Kidney capillary endothelial cell (primary cell): ENCODE data around the gene SNAP25.

Experiments
- DNase-seq: peaks from one replicate; pipeline ENCODE4 v3.0.0-alpha.2; 2018; ENCODE audit warnings: low spot score

Gene SNAP25

DNA sequence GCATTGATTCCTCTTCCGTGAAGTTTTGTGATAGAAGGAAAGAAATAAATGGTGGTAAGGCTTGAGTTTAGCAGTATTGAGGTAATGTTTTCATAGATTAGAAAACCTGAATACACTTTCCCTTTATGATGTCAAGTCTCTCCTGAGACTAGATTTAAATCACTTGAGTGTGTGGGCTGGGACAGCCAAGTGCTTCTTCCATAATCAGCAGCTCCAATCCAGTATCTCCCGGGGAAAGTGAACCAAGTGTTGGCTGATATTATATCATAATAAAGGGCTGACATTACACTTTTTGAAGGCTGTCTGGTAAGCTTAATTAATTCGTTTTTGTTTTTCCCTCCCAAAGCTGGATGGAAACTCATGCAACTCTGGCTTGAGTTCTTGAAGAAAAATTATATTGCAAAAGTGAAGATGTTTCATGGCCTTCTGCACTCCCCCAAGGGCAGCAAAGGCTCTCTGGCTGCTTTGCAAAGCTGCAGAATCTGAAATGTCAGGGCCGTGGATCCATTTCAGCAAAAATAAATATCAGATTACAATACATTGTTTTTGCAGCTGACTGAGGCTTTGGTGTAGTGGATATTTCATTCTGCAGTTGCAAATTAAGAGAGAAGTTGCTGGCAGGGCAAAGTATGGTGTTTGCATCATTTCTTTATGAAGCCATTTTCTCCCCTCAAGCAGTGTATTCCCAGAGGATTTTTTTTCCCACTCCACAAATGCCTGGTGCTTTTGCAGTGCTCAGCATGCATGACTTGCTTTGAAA lies 114.2 kb downstream of the SNAP25 start:
- no peak for DNase-seq

DNA sequence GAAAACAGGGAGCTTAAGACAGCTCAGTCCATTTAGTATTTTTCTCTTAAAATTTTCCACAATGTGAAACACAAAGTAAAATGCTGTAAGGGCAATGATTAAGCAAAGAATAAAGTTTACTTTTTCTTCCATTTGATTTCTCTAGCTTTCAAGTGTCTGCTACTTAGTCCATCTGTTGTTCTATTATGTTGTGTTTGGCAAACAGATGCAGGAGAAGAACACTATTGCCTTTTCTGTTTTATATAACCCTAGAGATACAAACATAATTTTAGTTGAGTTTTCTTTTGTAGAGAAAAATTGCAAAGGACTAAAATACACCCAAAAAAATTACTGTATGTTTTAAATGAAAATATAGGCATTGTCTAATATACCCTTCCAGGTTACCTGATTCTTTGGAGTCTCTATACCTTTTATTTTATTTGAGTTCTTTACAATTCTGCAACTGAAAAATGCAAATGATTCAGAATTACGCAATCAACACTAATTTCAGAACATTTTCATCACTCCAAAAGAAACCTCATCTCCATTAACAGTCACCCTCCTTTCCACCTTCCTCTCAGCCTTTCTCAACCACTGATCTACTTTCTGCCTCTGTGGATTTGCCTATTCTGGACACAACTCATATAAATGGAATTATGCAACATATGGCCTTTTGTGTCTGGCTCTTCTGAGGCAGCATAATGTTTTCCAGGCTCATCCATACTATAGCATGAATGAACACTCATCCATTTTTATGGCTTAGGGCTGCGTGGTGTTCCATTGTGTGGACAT lies 118.5 kb downstream of the SNAP25 start:
- no peak for DNase-seq

DNA sequence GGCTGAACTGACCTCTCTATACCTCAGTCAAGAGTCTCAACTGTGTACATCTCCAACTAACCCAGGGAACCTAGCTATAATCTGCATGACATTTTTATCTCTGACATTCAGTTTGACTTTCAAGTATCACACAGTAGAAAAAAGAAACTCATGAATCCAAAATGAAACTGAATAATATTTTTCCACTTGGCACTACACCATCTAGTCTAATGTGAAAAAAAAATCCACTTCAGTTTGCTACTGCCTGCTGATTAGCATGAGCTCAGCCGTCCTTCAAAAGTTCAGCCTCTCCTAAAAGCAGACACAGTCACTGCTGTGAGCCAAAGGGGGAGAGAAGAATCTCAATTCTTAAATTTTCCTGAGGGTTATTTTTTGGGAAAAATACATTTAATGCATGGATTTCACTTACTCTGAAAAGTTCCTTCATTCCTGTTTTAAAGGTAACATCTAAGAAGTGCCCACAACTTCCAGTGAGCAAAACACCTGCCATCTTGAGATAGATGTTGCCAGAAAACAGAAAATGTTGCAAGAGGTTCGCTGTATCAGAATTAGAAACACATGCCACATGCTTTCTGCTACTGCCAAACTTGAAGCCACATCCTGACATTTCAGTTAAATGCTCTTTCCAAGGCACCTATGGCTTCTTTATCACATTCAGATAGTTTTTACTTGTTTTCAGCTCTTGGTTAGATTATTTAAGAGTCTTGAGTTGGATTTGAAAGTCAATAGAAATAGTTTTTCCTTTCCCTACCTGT lies 120.0 kb downstream of the SNAP25 start:
- no peak for DNase-seq

DNA sequence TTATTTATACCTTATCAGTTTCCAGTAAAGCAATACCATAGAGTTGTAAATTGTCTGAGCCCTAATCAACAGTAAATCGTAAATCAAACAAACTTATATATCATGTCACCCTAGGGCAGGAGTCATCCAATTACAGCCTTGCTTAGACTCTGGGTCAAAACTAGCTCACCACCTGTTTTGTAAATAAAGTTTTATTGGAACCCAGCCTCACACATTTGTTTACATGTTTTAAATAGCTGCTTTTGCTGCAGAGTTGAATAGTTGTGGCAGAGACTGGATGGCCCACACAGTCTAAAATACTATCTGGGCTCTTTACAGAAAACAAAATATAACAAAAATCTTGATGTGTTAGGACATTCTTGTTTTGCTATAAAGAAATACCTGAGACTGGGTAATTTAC lies 121.0 kb downstream of the SNAP25 start:
- DNase-seq, result no peak

DNA sequence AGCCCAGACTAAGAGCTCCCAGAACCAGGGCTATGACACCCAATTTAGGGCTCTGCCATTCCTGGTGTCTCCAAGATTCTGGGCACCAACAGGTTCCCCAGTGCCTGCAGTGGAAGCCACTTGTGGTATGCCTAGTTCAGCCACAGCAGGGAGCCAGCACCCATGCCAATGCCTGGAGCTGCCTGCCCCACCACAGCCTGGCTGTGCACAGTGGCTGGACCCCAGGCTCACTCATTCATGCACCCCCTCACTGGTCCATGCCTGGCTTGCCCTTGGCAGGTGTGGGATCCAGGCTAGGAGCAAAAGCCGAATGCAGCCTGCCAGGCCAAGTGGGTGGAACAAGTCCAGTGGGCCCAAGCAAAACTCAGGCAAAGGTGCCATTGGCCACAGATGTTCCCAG lies 123.5 kb downstream of the SNAP25 start:
- no peak for DNase-seq

DNA sequence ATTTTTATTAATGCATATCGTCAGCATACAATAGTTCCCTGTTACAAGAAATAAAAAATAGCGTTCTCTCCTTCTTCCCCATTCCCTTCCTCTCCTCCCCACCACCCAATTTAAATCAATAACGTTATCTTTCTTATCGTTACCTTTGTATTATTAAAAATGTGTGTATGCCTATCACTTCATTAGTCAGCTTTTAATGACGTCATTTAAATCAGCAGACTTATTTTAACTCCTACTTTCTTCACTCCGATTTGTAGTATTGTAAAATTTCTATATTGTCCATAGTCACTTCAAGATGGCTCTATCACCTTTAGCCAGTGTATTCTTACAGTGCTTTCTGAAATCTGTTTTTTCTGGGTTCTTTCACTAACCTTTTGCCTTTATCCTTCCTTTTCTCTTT lies 126.3 kb downstream of the SNAP25 start:
- no peak for DNase-seq

DNA sequence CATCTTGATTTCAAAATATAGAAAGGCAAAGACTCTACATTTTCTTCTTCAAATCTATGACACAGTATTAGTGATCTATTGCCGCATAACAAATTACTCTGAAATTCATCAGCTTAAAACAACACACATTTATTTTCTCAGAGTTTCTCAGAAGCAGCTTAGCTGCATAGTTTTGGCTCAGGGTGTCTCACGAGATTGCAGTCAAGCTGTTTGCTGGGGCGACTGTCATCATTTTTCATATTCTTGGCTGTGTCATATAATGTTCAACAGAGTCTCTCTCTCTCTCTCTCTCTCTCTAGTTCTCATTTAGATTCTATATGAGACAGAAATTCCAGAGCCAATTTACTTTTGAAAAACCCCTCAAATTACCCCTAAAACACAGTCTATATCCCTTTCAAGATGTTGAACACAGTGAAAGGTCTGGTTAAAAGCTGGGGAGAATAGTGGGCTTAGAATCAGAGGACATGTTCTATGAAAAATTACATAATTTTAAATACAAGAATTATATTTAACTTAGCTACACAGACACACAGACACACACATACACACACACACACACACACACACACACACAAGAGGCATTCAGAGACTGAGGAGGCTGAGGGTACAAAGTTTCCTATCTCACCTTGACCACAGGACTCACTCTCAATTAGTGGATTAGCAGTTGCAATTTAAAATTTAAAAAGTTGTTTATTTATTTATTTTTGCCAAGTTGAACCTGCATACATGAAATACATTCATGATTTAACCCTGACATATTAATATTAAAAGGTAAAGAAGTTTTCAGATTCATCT lies 128.7 kb downstream of the SNAP25 start:
- no peak for DNase-seq

DNA sequence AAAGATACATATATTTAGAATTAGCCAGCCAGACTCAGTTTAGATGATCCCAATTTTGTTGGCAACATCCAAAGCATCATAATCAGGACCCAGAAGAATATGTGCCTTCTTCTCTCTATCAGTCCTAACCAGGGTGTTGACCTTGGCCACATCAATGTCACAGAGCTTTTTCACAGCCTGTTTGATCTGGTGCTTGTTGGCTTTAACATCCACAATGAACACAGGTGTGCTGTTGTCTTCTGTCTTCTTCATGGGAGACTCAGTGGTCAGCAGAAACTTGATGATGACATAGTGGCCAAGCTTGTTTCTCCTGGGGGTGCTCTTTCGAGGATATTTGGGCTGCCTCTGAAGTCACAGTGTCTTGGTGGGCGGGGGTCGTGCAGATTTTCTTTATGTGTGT lies 130.5 kb downstream of the SNAP25 start:
- no peak for DNase-seq

DNA sequence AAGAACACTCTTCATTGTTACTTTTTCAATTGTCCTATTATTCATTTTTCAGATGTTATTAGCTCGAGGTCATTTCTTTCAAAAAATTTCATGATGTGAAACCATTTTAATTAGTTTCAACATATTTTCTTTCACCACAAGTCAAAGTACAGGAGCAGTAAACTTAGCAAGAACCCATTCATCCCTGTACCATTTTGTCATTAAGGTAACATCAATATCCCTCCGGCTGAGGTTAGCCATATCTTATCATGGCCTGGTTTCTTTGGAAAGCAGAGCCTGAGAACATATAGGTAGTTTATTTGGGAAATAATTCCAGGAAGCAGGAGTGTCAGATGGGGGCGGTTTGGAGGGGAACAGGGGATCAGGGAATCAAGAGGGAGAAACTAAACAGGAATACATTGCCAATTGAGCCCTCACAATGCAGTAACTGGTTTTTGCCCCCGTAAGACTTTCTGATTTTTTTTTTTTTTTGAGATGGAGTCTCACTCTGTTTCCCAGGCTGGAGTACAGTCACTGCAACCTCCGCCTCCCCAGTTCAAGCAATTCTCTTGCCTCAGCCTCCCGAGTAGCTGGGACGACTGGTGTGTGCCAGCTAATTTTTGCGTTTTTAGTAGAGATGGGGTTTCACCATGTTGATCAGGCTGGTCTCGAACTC lies 131.7 kb downstream of the SNAP25 start:
- no peak for DNase-seq

DNA sequence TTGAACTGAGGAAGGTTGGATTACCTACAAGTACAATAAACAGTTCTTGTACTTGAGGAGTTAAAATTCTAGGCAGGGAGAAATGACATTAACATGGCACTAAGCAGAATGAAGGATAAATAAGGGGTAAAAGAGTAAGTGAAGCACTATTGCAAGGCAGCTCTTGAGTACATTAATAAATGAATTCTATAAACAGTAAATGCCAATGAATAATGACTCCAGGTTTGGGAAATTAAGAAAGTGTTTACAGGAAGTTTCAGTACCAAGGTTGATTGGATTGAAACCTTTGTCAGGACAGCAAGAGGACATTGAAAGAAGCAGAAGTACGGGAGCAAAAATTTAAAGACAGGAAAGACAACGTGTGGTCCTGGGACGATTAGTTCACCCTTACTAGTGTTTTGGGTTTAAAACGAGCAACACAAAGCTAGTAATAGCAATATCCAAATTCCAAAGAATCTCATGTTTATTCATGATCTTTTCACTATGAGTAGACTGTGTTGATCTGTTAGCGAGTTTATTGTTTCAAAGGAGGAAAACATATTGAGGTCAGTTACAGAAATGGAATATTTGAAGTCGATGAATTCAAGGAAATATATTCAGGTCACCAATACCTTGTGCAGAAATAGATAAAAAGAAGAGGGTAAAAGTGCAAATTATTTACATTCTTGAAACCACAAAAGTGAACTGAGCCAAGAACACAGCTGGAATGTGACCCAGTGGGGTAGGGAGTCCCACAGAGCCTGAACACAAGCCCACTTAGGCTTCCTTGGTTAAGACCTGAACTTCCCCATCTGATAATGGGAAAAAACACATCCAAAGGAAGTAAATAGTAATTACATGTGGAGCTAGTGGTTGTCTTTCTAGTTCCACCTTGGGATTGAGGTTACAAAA lies 134.5 kb downstream of the SNAP25 start:
- no peak for DNase-seq

DNA sequence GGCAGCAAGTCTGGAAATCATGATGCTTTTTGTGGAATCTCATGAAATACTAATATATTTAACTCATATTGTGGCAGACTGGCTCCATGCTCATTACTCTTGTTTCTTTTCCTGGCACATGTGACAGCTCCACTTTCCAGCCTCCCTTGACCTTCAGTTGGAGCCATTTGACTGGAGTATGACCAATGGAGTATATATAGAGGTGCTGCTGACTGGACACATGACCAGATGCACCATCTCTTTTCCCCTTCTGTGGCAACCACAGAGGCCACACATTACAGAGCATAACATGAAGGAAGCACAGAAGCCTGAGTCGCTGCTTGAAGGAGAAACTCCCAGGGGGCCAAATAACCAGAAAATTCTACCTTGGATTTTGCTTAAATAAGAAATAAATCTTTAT lies 138.0 kb downstream of the SNAP25 start:
- no peak for DNase-seq
